ENCODE measurements around the gene AZGP1. TPM values are rescaled to one million over a fixed set of nuclear protein-coding genes. Genes with fewer than 3 reads are reported as not detected.

Gene AZGP1
- total and polyA plus RNA-seq, 2 of the 13 experiments (the other 11 are each of a cell fraction or from before 2014, with no cell fraction given) = 93.8 to 229 TPM

GRCh38 chr7:100015232-100016214 lies 39.7 kb upstream of the AZGP1 start, which contains the start of gene ZKSCAN1 (continued):
- TF ChIP-seq ZNF687 (CRISPR knock-in tag; IDR thresholded peaks at IDR 0.05) (peak; percentile 86), ZNF556 (CRISPR knock-in tag; IDR thresholded peaks at IDR 0.05; ENCODE audit: borderline replicate concordance) (peak; percentile 52; the same call in 1 of the 2 replicates), ZNF446 (CRISPR knock-in tag; IDR thresholded peaks at IDR 0.05) (0 out of 2 replicates have a peak, but pooled peaks have one; percentile 26), RFXANK (CRISPR knock-in tag; IDR thresholded peaks at IDR 0.05) (no peak), MAZ (IDR thresholded peaks at IDR 0.05; ENCODE audit: borderline replicate concordance, low read depth, low read length) (no peak), MAZ (CRISPR knock-in tag; IDR thresholded peaks at IDR 0.05; ENCODE audit: low read depth) (peak; percentile 81), ZNF615 (CRISPR knock-in tag; IDR thresholded peaks at IDR 0.05; ENCODE audit: borderline replicate concordance) (no peak), ZNF550 (CRISPR knock-in tag; IDR thresholded peaks at IDR 0.05; ENCODE audit: borderline replicate concordance) (no peak), ZNF543 (CRISPR knock-in tag; IDR thresholded peaks at IDR 0.05) (no peak), PAF1 (CRISPR knock-in tag; IDR thresholded peaks at IDR 0.05) (no peak), JDP2 (CRISPR knock-in tag; IDR thresholded peaks at IDR 0.05; ENCODE audit: borderline replicate concordance) (no peak), ZNF841 (CRISPR knock-in tag; IDR thresholded peaks at IDR 0.05; ENCODE audit: borderline replicate concordance) (no peak), ZNF280D (CRISPR knock-in tag; IDR thresholded peaks at IDR 0.05) (no peak), ZMAT5 (CRISPR knock-in tag; IDR thresholded peaks at IDR 0.05; ENCODE audit: borderline replicate concordance, low read depth) (no peak), ZNF180 (CRISPR knock-in tag; IDR thresholded peaks at IDR 0.05; ENCODE audit: borderline replicate concordance, low read depth) (no peak), ZNF30 (CRISPR knock-in tag; IDR thresholded peaks at IDR 0.05) (no peak; the same call in 1 of the 2 replicates), ZNF264 (CRISPR knock-in tag; IDR thresholded peaks at IDR 0.05) (no peak), ZNF337 (CRISPR knock-in tag; IDR thresholded peaks at IDR 0.05; ENCODE audit: borderline replicate concordance, low read depth) (no peak)

Data from HepG2 (cell line).